ENCODE measurements around the gene IL22RA2. TPM values are rescaled to one million over a fixed set of nuclear protein-coding genes. Genes with fewer than 3 reads are reported as not detected.

IL22RA2 gene
- not detected for total RNA-seq

GRCh38 chr6:137173501-137173900, at the start of gene IL22RA2:
Gene IL22RA2 (minus strand): TSS chr6:137173644. CDS start chr6:137161749, 11,895 bp downstream.
- 96 to 98% methylated on average over 4 of the region's 4 CpGs for WGBS, 2 donors
- Histone ChIP-seq H3K4me3 (replicated peaks in 1 of 3) (no peak within 1 kb of the TSS), H3K36me3 (no peaks in the 10 kb centered on the region), H3K9me3 (no peaks in the 10 kb centered on the region), H3K4me1 (no peaks in the 10 kb centered on the region), H3K27me3 (no peaks in the 10 kb centered on the region), H3K27ac (no peak within 1 kb of the TSS)
- TF ChIP-seq CTCF (IDR thresholded peaks at IDR 0.05) (no peak), POLR2A (IDR thresholded peaks at IDR 0.05) (no peak)
- no peak for DNase-seq
- intact Hi-C loops (cut with DNase I): no loop called here

GRCh38 chr6:137222381-137222780, 48.9 kb upstream of the IL22RA2 start:
- H3K27ac ChIP-seq: peak overlapping the region in 2 of 3 donors; percentile 47 to 62
- no peak overlapping the region for H3K4me3 ChIP-seq (replicated peaks in 1 of 3)
- no peaks in the 10 kb centered on the region for H3K36me3 ChIP-seq
- H3K4me1 ChIP-seq: peaks cover 8 to 46% of the 10 kb centered on the region in 2 donors
- DNase-seq: no peak
- intact Hi-C loops (cut with DNase I): no loop called here
- WGBS, 2 donors: 63 to 72% methylated on average over 3 of the region's 3 CpGs
- TF ChIP-seq POLR2A (IDR thresholded peaks at IDR 0.05) (no peak), CTCF (IDR thresholded peaks at IDR 0.05) (no peak)
- no peaks in the 10 kb centered on the region for H3K9me3 ChIP-seq
- H3K27me3 ChIP-seq: no peaks in the 10 kb centered on the region

GRCh38 chr6:137219664-137220252, 46.3 kb upstream of the IL22RA2 start:
- peaks cover 33 to 68% of the 10 kb centered on the region in 2 donors for H3K4me1 ChIP-seq
- WGBS, 2 donors: 60 to 64% methylated on average over 6 of the region's 6 CpGs

GRCh38 chr6:137218917-137219663, 45.6 kb upstream of the IL22RA2 start, which contains the start of gene IFNGR1:
Gene IFNGR1 (minus strand): TSS chr6:137219385. CDS start chr6:137219327, 58 bp downstream.
- TF ChIP-seq CTCF (IDR thresholded peaks at IDR 0.05): peak in 1 of 6 experiments; percentile 9
- peak; percentile 96 to 99 for TF ChIP-seq POLR2A (IDR thresholded peaks at IDR 0.05)
- H3K27me3 ChIP-seq: no peaks in the 10 kb centered on the region
- DNase-seq: peak; percentile 97
- peak within 1 kb of the TSS; percentile 91 to 99 (median 93) for H3K27ac ChIP-seq
- peaks cover 38 to 70% of the 10 kb centered on the region in 2 donors for H3K4me1 ChIP-seq
- intact Hi-C loops (cut with DNase I): no loop called here
- H3K4me3 ChIP-seq (replicated peaks in 1 of 3): peak within 1 kb of the TSS; percentile 50 to 88 (median 69)
- 0% methylated on average over 12 to 36 of the region's 64 CpGs for WGBS, 2 donors
- H3K9me3 ChIP-seq: no peaks in the 10 kb centered on the region
- no peaks in the 10 kb centered on the region for H3K36me3 ChIP-seq

More at GRCh38 chr6:137219664-137220252, 46.3 kb upstream of the IL22RA2 start:
- Histone ChIP-seq H3K36me3 (no peaks in the 10 kb centered on the region), H3K9me3 (no peaks in the 10 kb centered on the region), H3K27me3 (no peaks in the 10 kb centered on the region), H3K27ac (peak overlapping the region; percentile 91 to 99 (median 93)), H3K4me3 (replicated peaks in 1 of 3) (peak overlapping the region in 1 of 3 donors; percentile 88)
- DNase-seq: no peak
- no peak for TF ChIP-seq CTCF (IDR thresholded peaks at IDR 0.05)
- TF ChIP-seq POLR2A (IDR thresholded peaks at IDR 0.05): no peak
- intact Hi-C loops (cut with DNase I): no loop called here

GRCh38 chr6:137218473-137218916, 45.1 kb upstream of the IL22RA2 start:
- 0 to 1% methylated on average over 11 to 12 of the region's 13 CpGs for WGBS, 2 donors
- intact Hi-C loops (cut with DNase I): no loop called here
- no peaks in the 10 kb centered on the region for H3K9me3 ChIP-seq
- peak; percentile 52 to 56 for DNase-seq
- H3K4me3 ChIP-seq (replicated peaks in 1 of 3): peak overlapping the region; percentile 50 to 88 (median 69)
- H3K4me1 ChIP-seq: peaks cover 42 to 73% of the 10 kb centered on the region in 2 donors
- H3K27ac ChIP-seq: peak overlapping the region; percentile 91 to 99 (median 93)
- no peaks in the 10 kb centered on the region for H3K36me3 ChIP-seq
- no peaks in the 10 kb centered on the region for H3K27me3 ChIP-seq
- no peak for TF ChIP-seq POLR2A (IDR thresholded peaks at IDR 0.05)
- TF ChIP-seq CTCF (IDR thresholded peaks at IDR 0.05): no peak
